Esophagus squamous epithelium (tissue), 4 donors: Measurements from ENCODE around the gene GPR137.

ENCODE experiments used
- CTCF ChIP-seq, 6 experiments: fragments of 450-650 bp in 4 of 6; fragments of 200-600 bp in 2 of 6; sonication (generic) in 2 of 6; IDR thresholded peaks; one replicate each; pipeline ENCODE4 v1.5.1; 2016 to 2019; ENCODE audit warnings: antibody characterized with exemption in 6 of 6, mild to moderate bottlenecking in 4 of 6, moderate library complexity in 4 of 6
- POLR2A ChIP-seq, 4 donors: fragments of 450-650 bp; IDR thresholded peaks; one replicate each; pipeline ENCODE4 v1.6.1; 2017; ENCODE audit warnings: antibody characterized with exemption in 4 of 4, mild to moderate bottlenecking in 4 of 4, moderate library complexity in 3 of 4

GRCh38 chr11:64294774-64295173, 9.1 kb downstream of the GPR137 start:
- no peak for TF ChIP-seq CTCF (IDR thresholded peaks at IDR 0.05)
- no peak for TF ChIP-seq POLR2A (IDR thresholded peaks at IDR 0.05)
